Measurements from ENCODE around the gene ITGAE.
"Not testable (repeated sequence)": the region's sequence is repeated elsewhere in the genome, so short reads cannot be mapped to it uniquely, and the experiment has no call there.

ITGAE gene

GRCh38 chr17:3794557-3795389, 6.2 kb downstream of the ITGAE start:
- peak; percentile 63 for DNase-seq

DNA sequence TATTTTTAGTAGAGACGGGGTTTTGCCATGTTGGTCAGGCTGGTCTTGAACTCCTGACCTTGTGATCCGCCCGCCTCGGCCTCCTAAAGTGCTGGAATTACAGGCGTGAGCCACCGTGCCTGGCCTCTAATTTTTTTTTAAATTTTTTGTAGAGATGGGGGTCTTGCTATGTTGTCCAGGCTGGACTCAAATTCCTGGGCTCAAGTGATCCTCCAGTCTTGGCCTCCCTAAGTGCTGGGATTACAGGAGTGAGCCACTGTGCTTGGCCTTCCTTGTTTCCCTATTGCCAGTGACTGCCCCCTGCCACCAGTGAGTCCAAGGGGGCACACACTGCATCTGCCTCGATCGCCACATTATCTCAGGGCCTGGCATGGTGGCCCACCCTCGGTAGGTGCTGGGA, 6.8 kb downstream of the ITGAE start:
- not testable (repeated sequence) for DNase-seq

- not testable (repeated sequence) for DNase-seq
Observed at GRCh38 chr17:3793258-3793657, 7.7 kb downstream of the ITGAE start.

DNA sequence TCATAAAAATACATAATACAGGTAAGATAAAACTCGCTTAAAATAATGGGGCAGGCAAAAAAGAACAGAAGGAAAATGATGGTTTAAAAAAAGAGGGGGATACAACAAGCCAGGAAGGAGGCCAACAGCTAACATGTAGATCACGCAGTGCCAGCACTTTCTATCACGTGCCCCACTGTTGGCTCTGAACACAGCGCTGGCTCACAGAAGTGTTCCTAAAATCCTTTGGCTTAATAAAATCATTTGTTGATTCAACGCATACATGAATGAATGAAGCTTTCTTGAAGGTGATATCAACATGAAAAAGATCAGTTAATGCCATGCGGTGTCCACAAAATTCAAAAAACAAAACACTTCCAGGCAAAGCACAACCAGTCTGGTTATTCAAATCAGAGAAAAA, 8.5 kb downstream of the ITGAE start:
- DNase-seq = no peak

GRCh38 chr17:3788200-3788599, 12.8 kb downstream of the ITGAE start:
- DNase-seq = peak; percentile 58

- DNase-seq = not testable (repeated sequence)
Observed at GRCh38 chr17:3785323-3785722, 15.7 kb downstream of the ITGAE start.

GRCh38 chr17:3782751-3783150, 18.2 kb downstream of the ITGAE start:
- DNase-seq = no peak

DNA sequence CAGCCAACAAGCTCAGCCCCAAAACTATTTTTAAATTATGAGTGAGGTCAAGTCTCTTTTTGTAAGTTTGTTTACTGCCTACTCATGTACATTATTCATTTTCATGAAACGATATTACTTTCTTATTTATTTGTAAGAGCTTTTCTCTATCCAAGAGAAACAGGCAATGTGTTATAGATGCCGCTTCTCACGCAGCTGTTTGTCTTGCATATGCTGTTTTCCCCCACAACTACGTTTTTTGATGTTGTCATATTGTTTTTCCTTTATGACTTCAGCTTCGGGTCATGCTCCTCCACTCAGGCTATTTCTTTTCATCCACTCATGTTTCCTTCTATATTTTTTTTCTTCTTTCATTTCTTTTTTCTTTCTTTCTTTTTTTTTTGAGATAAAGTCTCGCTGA, 20.0 kb downstream of the ITGAE start:
- DNase-seq = no peak

DNA sequence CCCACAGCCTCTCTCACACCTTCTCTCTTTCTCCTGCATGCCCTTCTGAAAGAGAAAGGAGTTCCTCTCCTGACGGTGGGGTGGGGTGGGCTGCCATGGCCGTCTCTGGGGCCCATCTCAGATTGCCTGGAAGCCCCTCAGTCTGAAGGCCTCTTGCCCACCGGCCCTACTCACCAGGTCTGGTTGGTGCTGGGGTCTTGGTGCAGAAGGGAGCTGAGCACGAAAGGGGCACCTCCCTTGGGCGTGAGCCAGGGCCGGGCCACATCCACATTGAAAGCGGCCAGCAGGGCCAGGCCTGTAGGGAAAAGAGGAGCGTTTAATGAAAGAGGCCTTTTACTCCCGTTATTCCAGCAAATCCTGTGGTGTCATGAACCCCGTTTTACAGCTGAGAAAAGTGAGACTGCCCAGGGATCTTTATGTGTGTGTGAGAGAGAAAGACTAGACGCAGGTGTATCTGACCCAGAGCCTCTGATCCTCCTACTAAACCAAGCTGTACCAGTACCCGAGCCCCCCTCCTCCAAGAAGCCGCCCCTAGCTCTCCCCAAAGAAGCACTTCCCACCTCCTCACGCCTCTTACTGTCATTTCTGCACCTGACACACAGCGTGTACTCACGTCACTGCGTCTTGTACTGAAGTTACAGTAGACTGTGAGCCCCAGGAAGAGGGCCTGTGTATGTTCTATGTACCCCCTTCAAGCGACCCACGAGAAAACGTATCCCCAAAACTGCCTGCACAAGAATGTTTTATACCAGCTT, 23.4 kb downstream of the ITGAE start:
- DNase-seq = no peak

- DNase-seq = no peak
Observed at GRCh38 chr17:3773966-3774365, 27.0 kb downstream of the ITGAE start.

DNA sequence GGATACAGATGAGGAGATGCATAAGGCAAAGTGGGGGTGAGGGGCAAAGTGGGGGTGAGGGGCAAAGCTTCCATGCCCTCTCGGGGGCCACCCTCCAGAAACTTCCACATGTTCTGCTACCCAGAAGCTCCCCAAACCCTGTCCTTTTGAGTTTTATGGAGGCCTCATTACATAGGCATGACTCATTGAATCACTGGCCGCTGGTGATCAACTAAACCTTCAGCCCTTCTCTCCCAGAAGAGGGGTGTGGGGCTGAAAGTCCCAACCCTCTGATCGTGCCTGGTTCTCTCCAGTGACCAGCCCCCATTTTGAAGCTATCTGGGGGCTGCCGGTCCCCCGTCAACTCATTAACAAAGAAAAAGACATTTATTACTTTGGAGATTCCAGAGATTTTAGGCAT, 27.5 kb downstream of the ITGAE start:
- DNase-seq = no peak

GRCh38 chr17:3772764-3773163, 28.2 kb downstream of the ITGAE start:
- no peak for DNase-seq

GRCh38 chr17:3771140-3771539, 29.8 kb downstream of the ITGAE start:
- no peak for DNase-seq

GRCh38 chr17:3770466-3770865, 30.5 kb downstream of the ITGAE start:
- peak; percentile 49 for DNase-seq

DNA sequence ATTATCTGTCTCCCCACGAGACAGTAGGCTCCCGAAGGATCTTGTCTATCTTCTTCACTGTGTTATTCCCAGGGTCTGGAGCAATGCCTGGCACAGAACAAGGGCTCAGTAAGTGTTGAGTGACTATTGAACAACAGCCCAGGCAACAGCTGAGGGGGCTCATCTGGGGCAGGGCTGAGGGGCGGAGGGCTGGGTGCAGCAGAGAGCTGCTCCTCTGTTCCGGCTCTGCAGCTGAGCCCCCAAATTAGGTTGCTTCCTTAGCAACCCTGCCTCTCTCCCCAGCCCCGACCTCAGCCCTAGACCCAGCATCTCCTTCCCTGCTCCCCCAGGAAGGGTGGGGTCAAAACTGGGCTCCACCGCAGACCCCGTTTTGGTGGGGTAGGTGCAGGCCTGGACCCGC, 32.2 kb downstream of the ITGAE start:
- no peak for DNase-seq

- DNase-seq = no peak
Observed at GRCh38 chr17:3768341-3768740, 32.6 kb downstream of the ITGAE start.

GRCh38 chr17:3766779-3767178, 34.2 kb downstream of the ITGAE start:
- DNase-seq = peak; percentile 58

DNA sequence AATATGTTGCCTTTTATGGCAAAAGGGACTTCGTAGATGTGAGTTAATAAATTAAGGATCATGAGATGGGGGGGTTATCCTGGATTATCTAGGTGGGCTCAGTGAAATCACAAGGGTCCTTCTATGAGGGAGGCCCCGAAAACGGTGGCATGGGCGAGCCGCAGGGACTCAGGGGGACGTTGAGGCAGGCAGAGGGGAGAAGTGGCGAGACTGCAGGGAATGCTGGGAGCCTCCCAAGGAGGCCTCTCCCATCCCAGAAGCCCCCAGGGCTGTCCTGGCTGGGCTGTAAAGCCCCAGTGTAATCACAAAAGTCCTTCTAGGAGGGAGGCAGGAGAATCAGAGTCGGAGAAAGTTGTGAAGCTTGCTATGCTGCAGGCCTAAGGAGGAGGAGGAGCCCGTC, 35.0 kb downstream of the ITGAE start:
- no peak for DNase-seq

DNA sequence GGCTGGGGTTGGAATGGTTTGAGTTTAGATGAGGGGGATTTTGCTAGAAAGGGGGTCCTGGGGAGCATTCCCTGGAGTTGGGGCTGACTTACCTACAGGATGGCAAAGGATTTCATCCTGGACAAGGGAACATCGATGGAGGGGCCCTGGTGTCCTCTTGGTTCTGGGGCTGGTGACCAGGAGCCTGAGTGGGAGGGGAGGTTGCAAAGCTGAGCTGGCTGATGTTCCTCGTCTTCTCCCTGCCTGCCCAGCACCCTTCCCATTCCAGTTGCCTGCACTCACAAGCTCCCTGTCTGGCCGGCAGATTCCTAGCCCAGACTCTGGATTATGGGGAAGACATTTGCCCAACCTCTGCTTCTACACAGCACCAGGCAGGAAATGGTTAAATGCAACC, 37.2 kb downstream of the ITGAE start:
- DNase-seq = no peak

DNA sequence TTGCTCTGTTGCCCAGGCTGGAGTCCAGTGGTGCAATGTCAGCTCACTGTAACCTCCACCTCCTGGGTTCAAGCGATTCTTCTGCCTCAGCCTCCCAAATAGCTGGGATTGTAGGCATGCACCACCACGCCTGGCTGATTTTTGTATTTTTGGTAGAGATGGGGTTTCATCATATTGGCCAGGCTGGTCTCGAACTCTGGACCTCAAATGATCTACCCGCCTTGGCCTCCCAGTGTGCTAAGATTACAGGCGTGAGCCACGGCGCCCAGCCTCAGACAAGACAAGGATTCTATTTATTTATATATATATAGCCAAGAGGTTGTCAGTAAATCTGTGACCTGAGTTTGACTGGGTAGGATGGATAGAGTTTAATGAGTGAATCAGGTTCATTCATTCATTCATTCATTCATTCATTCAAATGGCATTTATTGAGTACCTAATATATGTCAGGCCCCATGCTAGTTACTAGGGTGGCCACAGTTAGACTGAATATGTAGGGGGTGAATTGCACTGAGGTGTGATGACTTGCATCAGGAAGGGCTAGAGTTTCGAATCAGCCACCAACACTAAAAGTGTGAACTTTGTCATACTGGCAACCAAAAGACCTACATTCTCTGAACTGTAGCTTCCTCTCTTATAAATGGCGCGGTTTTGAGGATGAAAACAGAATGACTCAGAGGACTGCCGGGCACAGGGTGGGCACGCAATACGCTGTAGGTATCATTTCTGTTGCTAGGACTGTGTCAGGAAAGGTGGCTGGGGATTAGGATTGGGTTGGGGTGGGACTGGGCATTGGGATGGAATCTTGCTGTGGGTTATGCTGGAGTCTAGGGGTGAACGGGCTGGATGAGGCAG, 37.8 kb downstream of the ITGAE start:
- DNase-seq = peak; percentile 68

DNA sequence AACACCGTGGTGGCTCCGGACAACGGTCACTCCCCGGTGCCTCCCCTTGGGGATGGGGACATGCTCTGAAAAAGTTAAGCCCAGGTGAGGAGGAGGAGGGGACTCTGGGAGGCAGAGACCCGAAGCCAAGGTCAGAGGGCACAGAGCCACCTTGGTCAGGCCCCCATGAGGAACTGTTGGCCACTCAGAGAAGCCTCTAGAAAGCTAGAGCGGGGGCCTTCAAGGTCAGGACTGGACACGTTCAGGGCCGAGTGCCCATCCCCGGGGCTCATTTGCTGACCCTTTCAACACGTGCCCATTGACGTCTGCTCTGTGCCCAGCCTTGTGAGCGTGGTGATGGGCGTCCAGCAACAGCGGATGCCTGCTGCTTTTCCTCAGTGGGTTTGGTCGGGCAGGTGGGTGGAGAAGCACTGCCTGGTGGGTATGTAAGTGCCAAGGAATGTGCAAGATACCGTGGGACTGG, 39.0 kb downstream of the ITGAE start:
- DNase-seq = no peak

DNA sequence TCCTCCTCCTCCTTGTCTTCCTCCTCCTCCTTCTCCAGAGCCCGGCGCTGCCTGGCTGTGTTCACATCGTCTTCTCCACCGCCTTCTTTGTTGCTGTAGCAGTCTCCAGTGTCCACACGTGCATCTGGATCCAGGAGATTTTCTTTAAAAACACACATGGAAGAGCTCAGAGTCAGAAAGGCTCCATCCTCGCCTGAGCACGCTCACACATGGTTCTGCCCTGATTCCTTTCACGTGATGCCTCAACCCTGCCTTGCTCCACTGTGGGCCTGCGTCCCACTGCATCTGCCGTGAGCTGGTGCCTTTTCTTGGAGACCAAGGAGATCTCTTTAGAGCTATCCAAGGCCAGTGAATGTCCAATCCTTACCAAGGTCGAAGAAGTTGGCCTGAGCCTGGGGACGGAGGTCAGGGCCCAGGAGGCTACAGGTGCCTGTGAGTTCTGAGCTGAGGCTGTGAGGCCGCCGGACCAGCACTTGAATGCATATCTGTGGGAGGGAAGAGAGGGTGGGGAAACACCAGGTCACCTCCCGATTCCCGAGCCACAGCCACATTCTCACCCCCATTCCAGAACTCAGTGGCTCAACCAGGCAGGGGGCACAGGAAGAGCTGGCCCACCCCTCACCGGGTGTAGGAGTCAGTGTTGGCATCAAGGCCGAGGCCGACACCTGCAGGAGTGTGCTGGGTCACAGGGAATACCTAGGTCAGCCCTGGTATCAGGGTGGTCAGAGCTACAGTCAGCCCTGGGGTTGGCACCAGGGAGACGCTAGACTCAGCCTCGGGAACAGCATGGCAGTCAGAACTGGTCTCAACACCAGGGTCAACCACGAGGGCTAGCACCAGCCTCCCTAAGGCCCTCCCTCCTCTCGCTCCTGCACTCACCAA, 39.7 kb downstream of the ITGAE start:
- DNase-seq = no peak

All from CD4-positive, alpha-beta T cell treated with Interleukin-10 for 1 hour (primary cell).